ENCODE data around the gene TMCC1.

The TMCC1 gene

DNA sequence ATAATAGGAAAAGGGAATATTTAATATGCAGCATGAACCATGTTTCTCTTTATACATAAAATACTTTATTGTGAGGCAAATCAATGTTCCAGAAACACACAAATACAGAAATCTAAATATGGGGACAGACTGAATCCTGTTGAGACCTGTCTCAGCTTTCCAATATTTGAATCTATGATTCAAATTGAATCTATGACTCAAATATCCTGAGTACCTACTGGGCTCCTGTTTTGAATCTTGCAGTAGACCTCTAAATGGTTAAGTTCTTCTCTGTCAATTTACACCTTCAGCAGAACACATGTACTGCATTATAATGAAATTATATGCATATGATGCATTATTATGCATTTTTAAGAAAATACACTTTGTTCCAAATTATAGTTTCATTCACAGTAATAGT is 143.8 kb downstream of the TMCC1 start (continued):
- TF ChIP-seq, protein P1, sequence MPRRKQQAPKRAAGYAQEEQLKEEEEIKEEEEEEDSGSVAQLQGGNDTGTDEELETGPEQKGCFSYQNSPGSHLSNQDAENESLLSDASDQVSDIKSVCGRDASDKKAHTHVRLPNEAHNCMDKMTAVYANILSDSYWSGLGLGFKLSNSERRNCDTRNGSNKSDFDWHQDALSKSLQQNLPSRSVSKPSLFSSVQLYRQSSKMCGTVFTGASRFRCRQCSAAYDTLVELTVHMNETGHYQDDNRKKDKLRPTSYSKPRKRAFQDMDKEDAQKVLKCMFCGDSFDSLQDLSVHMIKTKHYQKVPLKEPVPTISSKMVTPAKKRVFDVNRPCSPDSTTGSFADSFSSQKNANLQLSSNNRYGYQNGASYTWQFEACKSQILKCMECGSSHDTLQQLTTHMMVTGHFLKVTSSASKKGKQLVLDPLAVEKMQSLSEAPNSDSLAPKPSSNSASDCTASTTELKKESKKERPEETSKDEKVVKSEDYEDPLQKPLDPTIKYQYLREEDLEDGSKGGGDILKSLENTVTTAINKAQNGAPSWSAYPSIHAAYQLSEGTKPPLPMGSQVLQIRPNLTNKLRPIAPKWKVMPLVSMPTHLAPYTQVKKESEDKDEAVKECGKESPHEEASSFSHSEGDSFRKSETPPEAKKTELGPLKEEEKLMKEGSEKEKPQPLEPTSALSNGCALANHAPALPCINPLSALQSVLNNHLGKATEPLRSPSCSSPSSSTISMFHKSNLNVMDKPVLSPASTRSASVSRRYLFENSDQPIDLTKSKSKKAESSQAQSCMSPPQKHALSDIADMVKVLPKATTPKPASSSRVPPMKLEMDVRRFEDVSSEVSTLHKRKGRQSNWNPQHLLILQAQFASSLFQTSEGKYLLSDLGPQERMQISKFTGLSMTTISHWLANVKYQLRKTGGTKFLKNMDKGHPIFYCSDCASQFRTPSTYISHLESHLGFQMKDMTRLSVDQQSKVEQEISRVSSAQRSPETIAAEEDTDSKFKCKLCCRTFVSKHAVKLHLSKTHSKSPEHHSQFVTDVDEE (CRISPR knock-in tag; IDR thresholded peaks at IDR 0.05) = no peak
- no peak for TF ChIP-seq ESRRG (CRISPR knock-in tag; IDR thresholded peaks at IDR 0.05)

DNA sequence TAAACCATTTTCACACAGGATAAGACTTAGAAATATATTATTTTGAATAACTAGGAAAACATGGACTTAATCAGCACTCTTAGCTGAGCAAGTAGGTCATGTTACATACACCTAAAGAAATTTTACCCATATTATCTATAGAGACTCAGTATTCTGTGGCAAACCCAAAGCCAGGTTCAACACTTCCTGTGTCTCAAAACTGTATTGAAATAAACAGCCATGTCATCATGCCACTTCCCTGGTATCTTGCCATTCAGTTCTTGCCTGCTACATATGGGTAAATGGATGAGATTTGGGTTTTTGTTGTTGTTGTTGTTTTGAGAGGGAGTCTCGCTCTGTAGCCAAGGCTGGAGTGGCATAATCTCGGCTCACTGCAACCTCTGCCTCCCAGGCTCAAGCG is 145.5 kb downstream of the TMCC1 start:
- TF ChIP-seq CSDC2 (CRISPR knock-in tag; IDR thresholded peaks at IDR 0.05) (no peak), SNAI2 (CRISPR knock-in tag; IDR thresholded peaks at IDR 0.05) (no peak), ZFP30 (CRISPR knock-in tag; IDR thresholded peaks at IDR 0.05) (no peak), GLIS3 (CRISPR knock-in tag; IDR thresholded peaks at IDR 0.05) (no peak)

DNA sequence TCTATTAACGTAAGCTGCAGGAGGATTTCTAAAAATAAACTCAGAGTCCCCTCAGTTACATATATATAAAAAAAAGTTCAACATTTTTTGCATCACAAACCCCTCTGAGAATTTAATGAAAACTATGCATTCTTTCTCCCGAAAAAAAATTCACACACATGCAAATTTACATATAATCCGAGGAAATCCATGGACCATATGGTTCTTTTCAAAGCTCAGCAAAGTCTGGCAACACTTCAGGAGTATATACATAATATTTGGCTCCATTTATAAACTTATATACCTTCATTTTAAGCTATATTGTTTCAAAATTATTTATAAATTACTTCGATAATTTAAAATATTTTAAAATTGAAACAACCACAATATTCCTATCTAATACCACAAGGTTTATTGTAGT is 146.4 kb downstream of the TMCC1 start:
- ATAC-seq = no peak
- no peak for TF ChIP-seq ZNF70 (CRISPR knock-in tag; IDR thresholded peaks at IDR 0.05)
- TF ChIP-seq, protein P2, sequence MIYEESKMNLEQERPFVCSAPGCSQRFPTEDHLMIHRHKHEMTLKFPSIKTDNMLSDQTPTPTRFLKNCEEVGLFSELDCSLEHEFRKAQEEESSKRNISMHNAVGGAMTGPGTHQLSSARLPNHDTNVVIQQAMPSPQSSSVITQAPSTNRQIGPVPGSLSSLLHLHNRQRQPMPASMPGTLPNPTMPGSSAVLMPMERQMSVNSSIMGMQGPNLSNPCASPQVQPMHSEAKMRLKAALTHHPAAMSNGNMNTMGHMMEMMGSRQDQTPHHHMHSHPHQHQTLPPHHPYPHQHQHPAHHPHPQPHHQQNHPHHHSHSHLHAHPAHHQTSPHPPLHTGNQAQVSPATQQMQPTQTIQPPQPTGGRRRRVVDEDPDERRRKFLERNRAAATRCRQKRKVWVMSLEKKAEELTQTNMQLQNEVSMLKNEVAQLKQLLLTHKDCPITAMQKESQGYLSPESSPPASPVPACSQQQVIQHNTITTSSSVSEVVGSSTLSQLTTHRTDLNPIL (CRISPR knock-in tag; IDR thresholded peaks at IDR 0.05; ENCODE audit: low read depth) = no peak
- TF ChIP-seq ZC3H10 (CRISPR knock-in tag; IDR thresholded peaks at IDR 0.05) = no peak
- TF ChIP-seq BACH2 (CRISPR knock-in tag; IDR thresholded peaks at IDR 0.05; ENCODE audit: borderline replicate concordance) = no peak
- no peak for TF ChIP-seq ESRRG (CRISPR knock-in tag; IDR thresholded peaks at IDR 0.05)
- TF ChIP-seq ISL1 (CRISPR knock-in tag; IDR thresholded peaks at IDR 0.05) = no peak
- TF ChIP-seq, protein P1 (CRISPR knock-in tag; IDR thresholded peaks at IDR 0.05) = no peak
- TF ChIP-seq, protein P3, sequence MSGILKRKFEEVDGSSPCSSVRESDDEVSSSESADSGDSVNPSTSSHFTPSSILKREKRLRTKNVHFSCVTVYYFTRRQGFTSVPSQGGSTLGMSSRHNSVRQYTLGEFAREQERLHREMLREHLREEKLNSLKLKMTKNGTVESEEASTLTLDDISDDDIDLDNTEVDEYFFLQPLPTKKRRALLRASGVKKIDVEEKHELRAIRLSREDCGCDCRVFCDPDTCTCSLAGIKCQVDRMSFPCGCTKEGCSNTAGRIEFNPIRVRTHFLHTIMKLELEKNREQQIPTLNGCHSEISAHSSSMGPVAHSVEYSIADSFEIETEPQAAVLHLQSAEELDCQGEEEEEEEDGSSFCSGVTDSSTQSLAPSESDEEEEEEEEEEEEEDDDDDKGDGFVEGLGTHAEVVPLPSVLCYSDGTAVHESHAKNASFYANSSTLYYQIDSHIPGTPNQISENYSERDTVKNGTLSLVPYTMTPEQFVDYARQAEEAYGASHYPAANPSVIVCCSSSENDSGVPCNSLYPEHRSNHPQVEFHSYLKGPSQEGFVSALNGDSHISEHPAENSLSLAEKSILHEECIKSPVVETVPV (CRISPR knock-in tag; IDR thresholded peaks at IDR 0.05) = no peak
- TF ChIP-seq TCF4 (CRISPR knock-in tag; IDR thresholded peaks at IDR 0.05; ENCODE audit: borderline replicate concordance) = no peak
- TF ChIP-seq TOX (CRISPR knock-in tag; IDR thresholded peaks at IDR 0.05; ENCODE audit: borderline replicate concordance) = no peak
- TF ChIP-seq SNAI2 (CRISPR knock-in tag; IDR thresholded peaks at IDR 0.05) = no peak
- no peak for TF ChIP-seq CSDC2 (CRISPR knock-in tag; IDR thresholded peaks at IDR 0.05)
- TF ChIP-seq, protein P4, sequence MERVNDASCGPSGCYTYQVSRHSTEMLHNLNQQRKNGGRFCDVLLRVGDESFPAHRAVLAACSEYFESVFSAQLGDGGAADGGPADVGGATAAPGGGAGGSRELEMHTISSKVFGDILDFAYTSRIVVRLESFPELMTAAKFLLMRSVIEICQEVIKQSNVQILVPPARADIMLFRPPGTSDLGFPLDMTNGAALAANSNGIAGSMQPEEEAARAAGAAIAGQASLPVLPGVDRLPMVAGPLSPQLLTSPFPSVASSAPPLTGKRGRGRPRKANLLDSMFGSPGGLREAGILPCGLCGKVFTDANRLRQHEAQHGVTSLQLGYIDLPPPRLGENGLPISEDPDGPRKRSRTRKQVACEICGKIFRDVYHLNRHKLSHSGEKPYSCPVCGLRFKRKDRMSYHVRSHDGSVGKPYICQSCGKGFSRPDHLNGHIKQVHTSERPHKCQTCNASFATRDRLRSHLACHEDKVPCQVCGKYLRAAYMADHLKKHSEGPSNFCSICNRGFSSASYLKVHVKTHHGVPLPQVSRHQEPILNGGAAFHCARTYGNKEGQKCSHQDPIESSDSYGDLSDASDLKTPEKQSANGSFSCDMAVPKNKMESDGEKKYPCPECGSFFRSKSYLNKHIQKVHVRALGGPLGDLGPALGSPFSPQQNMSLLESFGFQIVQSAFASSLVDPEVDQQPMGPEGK (CRISPR knock-in tag; IDR thresholded peaks at IDR 0.05; ENCODE audit: borderline replicate concordance) = no peak
- no peak for TF ChIP-seq RARB (CRISPR knock-in tag; IDR thresholded peaks at IDR 0.05)
- no peak for TF ChIP-seq ZNF565 (CRISPR knock-in tag; conservative IDR thresholded peaks at IDR 0.05; ENCODE audit: low read depth)
- no peak for TF ChIP-seq PPARA (CRISPR knock-in tag; IDR thresholded peaks at IDR 0.05; ENCODE audit: borderline replicate concordance)
- no peak for TF ChIP-seq ARNTL (CRISPR knock-in tag; IDR thresholded peaks at IDR 0.05; ENCODE audit: borderline replicate concordance, low read depth)
- TF ChIP-seq GLIS3 (CRISPR knock-in tag; IDR thresholded peaks at IDR 0.05) = no peak
- TF ChIP-seq, protein P5, sequence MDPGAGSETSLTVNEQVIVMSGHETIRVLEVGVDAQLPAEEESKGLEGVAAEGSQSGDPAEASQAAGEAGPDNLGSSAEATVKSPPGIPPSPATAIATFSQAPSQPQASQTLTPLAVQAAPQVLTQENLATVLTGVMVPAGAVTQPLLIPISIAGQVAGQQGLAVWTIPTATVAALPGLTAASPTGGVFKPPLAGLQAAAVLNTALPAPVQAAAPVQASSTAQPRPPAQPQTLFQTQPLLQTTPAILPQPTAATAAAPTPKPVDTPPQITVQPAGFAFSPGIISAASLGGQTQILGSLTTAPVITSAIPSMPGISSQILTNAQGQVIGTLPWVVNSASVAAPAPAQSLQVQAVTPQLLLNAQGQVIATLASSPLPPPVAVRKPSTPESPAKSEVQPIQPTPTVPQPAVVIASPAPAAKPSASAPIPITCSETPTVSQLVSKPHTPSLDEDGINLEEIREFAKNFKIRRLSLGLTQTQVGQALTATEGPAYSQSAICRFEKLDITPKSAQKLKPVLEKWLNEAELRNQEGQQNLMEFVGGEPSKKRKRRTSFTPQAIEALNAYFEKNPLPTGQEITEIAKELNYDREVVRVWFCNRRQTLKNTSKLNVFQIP (CRISPR knock-in tag; IDR thresholded peaks at IDR 0.05; ENCODE audit: borderline replicate concordance, low read depth) = no peak
- TF ChIP-seq OSR1 (CRISPR knock-in tag; IDR thresholded peaks at IDR 0.05) = no peak

More for the DNA sequence above, 145.5 kb downstream of the TMCC1 start:
- ATAC-seq = no peak
